ENCODE results near the gene TIMP2. TPM values are rescaled to one million over a fixed set of nuclear protein-coding genes. Genes with fewer than 3 reads are reported as not detected.

Gene TIMP2
- total RNA-seq, 1 experiment from 2014 or later: 145 TPM

GRCh38 chr17:78806451-78806850 lies 118.7 kb downstream of the TIMP2 start:
- Histone ChIP-seq H3K27me3 (no peaks in the 10 kb centered on the region), H3K9me3 (no peaks in the 10 kb centered on the region), H3K36me3 (peaks cover 85% of the 10 kb centered on the region), H3K4me3 (no peak overlapping the region)
- DNase-seq: no peak

DNA sequence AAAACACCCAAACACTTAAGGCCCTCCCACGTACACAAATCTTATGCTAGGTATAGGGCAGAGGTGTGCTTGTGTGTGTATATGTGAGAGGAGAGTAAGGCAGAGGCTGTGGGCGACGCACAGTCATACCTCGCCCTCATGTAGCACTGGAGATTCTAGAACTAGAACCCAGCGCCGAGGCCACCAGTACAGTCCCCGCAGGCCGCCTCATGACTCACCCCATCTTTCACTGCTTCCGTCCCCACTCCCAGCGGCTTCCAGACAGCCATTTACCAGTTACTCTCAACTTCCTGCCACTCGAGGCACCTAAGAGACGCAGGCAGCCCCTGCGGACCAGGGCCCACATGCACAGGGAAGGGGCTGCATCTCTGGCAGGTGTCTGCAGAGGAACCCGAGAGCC lies 119.9 kb downstream of the TIMP2 start:
- no peak overlapping the region for H3K4me3 ChIP-seq
- no peaks in the 10 kb centered on the region for H3K27me3 ChIP-seq
- DNase-seq: no peak
- H3K9me3 ChIP-seq: no peaks in the 10 kb centered on the region
- H3K36me3 ChIP-seq: peaks cover 81% of the 10 kb centered on the region

DNA sequence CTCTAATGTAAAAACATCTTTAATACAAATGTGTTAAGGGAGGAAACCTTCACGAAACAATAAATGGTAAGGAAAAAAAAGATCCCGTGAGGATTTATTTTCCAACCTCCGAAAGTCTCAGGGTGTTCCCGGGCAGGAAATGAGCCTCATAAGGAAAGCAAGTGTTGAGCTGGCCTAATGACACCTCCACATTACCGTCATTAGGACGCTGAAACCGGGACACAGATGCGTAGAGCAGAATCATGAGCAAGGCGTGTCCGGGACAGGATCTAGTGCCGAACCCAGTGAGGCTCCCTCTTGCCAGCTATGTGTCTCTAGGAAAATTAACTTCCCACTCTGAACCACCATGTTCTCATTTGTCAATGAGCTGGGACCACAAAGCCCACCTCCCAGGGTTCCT lies 120.4 kb downstream of the TIMP2 start:
- peaks cover 79% of the 10 kb centered on the region for H3K36me3 ChIP-seq
- H3K9me3 ChIP-seq: no peaks in the 10 kb centered on the region
- no peaks in the 10 kb centered on the region for H3K27me3 ChIP-seq
- no peak for DNase-seq
- no peak overlapping the region for H3K4me3 ChIP-seq

DNA sequence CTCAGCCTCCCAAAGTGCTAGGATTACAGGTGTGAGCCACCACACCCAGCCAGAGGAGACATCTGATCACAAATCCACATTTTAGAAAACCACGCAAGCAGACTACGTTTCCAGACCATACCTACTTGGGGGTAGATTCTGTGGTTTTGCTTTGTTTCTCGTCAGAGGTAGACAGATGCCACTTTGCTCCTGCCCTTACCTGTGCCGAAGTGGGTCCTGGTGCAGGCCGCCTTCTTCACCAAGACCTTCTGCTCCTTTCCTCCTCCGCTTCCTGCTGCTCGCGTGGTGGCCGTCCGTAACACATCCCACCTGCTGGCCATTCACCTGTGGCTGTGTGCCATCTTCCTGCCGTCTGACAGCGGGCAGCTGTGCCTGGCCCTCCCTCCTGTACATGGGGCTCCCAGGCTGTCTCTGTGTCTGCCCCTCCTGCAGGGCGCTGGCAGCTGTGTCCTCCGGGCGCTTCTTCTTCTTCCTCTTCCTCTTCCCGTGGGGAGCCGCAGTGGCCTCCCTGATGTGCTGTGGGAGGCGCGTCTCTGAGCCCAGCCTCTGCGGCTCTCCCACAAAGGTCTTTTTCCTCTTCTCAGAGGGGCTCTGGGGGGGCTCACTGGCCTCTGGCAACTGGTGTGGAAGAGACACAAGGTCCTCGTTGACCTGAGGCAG lies 121.9 kb downstream of the TIMP2 start:
- H3K27me3 ChIP-seq: no peaks in the 10 kb centered on the region
- H3K36me3 ChIP-seq: peaks cover 79% of the 10 kb centered on the region
- no peaks in the 10 kb centered on the region for H3K9me3 ChIP-seq
- H3K4me3 ChIP-seq: no peak overlapping the region
- DNase-seq: no peak

Other genes starting within 250 kb of the TIMP2 start
- 11.2 and 17.2 TPM in 2 replicates for gene CYTH1, start 143.1 kb downstream of the TIMP2 start, total RNA-seq (2014; rRNA removed; shearing (Covaris generic); ENCODE audit: low replicate concordance)
- 16.3 and 33.4 TPM in 2 replicates for gene USP36, start 84.6 kb downstream of the TIMP2 start, total RNA-seq (2014; rRNA removed; shearing (Covaris generic); ENCODE audit: low replicate concordance)
- 0.67 TPM in 1 of 2 replicates, not detected in the other for gene CEP295NL, start 22.2 kb downstream of the TIMP2 start, total RNA-seq (2014; rRNA removed; shearing (Covaris generic); ENCODE audit: low replicate concordance)
- gene LGALS3BP, start 54.5 kb upstream of the TIMP2 start, total RNA-seq (2014; rRNA removed; shearing (Covaris generic); ENCODE audit: low replicate concordance): 204 and 434 TPM in 2 replicates
- 107 and 112 TPM in 2 replicates for gene CANT1, start 84.4 kb upstream of the TIMP2 start, total RNA-seq (2014; rRNA removed; shearing (Covaris generic); ENCODE audit: low replicate concordance)
- 23.1 and 38.4 TPM in 2 replicates for gene C1QTNF1, start 98.8 kb upstream of the TIMP2 start, total RNA-seq (2014; rRNA removed; shearing (Covaris generic); ENCODE audit: low replicate concordance)
- gene ENGASE, start 149.4 kb upstream of the TIMP2 start, total RNA-seq (2014; rRNA removed; shearing (Covaris generic); ENCODE audit: low replicate concordance): 10.5 and 12.4 TPM in 2 replicates

Measured in MG63 (cell line).